ENCODE measurements around the gene KLHL6. TPM values are rescaled to one million over a fixed set of nuclear protein-coding genes. Genes with fewer than 3 reads are reported as not detected.

KLHL6 gene
- total and polyA plus RNA-seq, 2 of the 13 experiments (the other 11 are each of a cell fraction or from before 2014, with no cell fraction given) = not detected

DNA sequence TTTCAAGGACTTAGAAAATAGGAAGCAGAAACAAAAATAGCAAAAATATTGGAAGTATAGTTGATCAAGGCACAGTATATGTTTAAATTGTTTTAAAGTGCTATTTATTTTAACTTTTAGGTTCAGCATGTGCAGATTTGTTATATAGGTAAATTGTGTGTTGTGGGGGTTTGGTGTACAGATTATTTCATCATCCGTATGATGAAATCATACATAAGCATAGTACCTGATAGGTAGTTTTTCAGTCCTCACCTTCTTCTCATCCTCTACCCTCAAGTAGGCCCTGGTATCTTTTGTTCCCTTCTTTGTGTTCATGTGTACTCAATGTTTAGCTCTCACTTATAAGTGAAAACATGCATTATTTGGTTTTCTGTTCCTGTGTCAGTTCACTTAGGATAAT, 50.9 kb downstream of the KLHL6 start:
- no TSS peak for BruUV-seq (replicated peaks)
- TF ChIP-seq CEBPB (IDR thresholded peaks at IDR 0.05; ENCODE audit: borderline replicate concordance, low read depth, low read length) (peak; percentile 18; the same call in 1 of the 2 replicates), ONECUT2 (CRISPR knock-in tag; IDR thresholded peaks at IDR 0.05) (no peak), ZNF7 (CRISPR knock-in tag; IDR thresholded peaks at IDR 0.05) (no peak), ATF7 (IDR thresholded peaks at IDR 0.05) (peak; percentile 23; the same call in 1 of the 2 replicates), ATF7 (CRISPR knock-in tag; IDR thresholded peaks at IDR 0.05) (no peak), GATA4 (IDR thresholded peaks at IDR 0.05; ENCODE audit: borderline replicate concordance, low read depth) (no peak)
- H3K36me3 ChIP-seq (replicated peaks in 1 of 2; ENCODE audit: control insufficient read depth in 1 of 2, insufficient read depth in 2 of 2, low read length in 2 of 2) = no peaks in the 10 kb centered on the region
- no peaks in the 10 kb centered on the region for H3K79me2 ChIP-seq (ENCODE audit: insufficient read depth, low read length)
- no peak overlapping the region for H3K9ac ChIP-seq (ENCODE audit: insufficient read depth, low read depth, low read length)
- 11% methylated on average over 1 of the region's 1 CpG for WGBS (ENCODE audit: low lambda C conversion rate)
- no peaks in the 10 kb centered on the region for H4K20me1 ChIP-seq (ENCODE audit: insufficient read depth, low read length)
- ATAC-seq (no peak), FAIRE-seq (no peak), DNase-seq (ENCODE audit: low spot score) (no peak)
- in situ Hi-C loops (cut with HindIII; ENCODE audit: extremely low pct_ligation_motif_present, low pct_unique_long_range_greater_than_20kb) = no loop called here
- intact Hi-C loops (cut with micrococcal nuclease; ENCODE audit: unreplicated experiment) = no loop called here
- ChIA-PET POLR2A (no interaction called here), CTCF (ENCODE audit: low intra/inter-chr PET ratio, low total read pairs) (no interaction called here)
- no peak overlapping the region for H2AFZ ChIP-seq (ENCODE audit: low read length)
- H3K9me3 ChIP-seq (ENCODE audit: low read length) = no peaks in the 10 kb centered on the region
- H3K4me1 ChIP-seq (ENCODE audit: insufficient read depth, low read length) = peaks cover 8% of the 10 kb centered on the region
- H3K4me3 ChIP-seq (replicated peaks in 1 of 3; ENCODE audit: insufficient read depth in 1 of 3, low read depth in 2 of 3, low read length in 3 of 3) = no peak overlapping the region
- H3K4me2 ChIP-seq (ENCODE audit: low read depth, low read length) = no peak overlapping the region
- H3K27me3 ChIP-seq (ENCODE audit: control insufficient read depth in 1 of 2, insufficient read depth in 2 of 2, low read length in 2 of 2) = no peaks in the 10 kb centered on the region; a peak in 3 of 5 replicates
- no peak overlapping the region for H3K27ac ChIP-seq (ENCODE audit: extremely low read length, insufficient read depth, low read length)

DNA sequence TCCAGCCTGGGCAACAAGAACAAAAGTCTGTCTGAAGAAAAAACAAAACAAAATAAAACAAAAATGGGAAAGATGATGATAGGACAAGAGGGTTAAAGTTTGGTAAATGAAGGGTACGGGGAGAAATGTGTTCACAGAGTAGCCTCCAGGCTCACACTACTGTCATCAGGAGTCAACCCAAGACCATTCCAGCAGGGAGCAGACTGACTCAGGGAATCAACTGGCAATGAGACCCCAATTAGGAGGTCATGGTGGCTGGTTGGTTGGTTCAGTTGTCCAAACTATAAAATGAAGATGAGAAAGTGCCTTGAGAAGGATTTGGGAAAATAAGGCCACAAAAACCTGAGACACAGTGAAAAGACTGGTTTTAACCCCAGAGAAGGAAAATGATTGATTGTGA, 51.8 kb downstream of the KLHL6 start:
- DNase-seq (ENCODE audit: low spot score) (no peak), FAIRE-seq (no peak), ATAC-seq (peak; percentile 51; the same call in 2 of the 3 replicates)
- in situ Hi-C loops (cut with HindIII; ENCODE audit: extremely low pct_ligation_motif_present, low pct_unique_long_range_greater_than_20kb) = no loop called here
- no peaks in the 10 kb centered on the region for H3K36me3 ChIP-seq (replicated peaks in 1 of 2; ENCODE audit: control insufficient read depth in 1 of 2, insufficient read depth in 2 of 2, low read length in 2 of 2)
- H3K9me3 ChIP-seq (ENCODE audit: low read length) = no peaks in the 10 kb centered on the region
- no peaks in the 10 kb centered on the region for H3K79me2 ChIP-seq (ENCODE audit: insufficient read depth, low read length)
- no peak overlapping the region for H3K27ac ChIP-seq (ENCODE audit: extremely low read length, insufficient read depth, low read length)
- no TSS peak for BruUV-seq (replicated peaks)
- TF ChIP-seq EED (CRISPR knock-in tag; IDR thresholded peaks at IDR 0.05) (no peak), STAG1 (CRISPR knock-in tag; IDR thresholded peaks at IDR 0.05) (peak; percentile 48), HOXA7 (CRISPR knock-in tag; IDR thresholded peaks at IDR 0.05) (no peak), KMT2B (CRISPR knock-in tag; IDR thresholded peaks at IDR 0.05) (no peak)
- TF ChIP-seq, protein P1, sequence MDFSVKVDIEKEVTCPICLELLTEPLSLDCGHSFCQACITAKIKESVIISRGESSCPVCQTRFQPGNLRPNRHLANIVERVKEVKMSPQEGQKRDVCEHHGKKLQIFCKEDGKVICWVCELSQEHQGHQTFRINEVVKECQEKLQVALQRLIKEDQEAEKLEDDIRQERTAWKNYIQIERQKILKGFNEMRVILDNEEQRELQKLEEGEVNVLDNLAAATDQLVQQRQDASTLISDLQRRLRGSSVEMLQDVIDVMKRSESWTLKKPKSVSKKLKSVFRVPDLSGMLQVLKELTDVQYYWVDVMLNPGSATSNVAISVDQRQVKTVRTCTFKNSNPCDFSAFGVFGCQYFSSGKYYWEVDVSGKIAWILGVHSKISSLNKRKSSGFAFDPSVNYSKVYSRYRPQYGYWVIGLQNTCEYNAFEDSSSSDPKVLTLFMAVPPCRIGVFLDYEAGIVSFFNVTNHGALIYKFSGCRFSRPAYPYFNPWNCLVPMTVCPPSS (IDR thresholded peaks at IDR 0.05) = no peak
- TF ChIP-seq, protein P2, sequence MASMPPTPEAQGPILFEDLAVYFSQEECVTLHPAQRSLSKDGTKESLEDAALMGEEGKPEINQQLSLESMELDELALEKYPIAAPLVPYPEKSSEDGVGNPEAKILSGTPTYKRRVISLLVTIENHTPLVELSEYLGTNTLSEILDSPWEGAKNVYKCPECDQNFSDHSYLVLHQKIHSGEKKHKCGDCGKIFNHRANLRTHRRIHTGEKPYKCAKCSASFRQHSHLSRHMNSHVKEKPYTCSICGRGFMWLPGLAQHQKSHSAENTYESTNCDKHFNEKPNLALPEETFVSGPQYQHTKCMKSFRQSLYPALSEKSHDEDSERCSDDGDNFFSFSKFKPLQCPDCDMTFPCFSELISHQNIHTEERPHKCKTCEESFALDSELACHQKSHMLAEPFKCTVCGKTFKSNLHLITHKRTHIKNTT (CRISPR knock-in tag; IDR thresholded peaks at IDR 0.05) = no peak
- TF ChIP-seq, protein P3, sequence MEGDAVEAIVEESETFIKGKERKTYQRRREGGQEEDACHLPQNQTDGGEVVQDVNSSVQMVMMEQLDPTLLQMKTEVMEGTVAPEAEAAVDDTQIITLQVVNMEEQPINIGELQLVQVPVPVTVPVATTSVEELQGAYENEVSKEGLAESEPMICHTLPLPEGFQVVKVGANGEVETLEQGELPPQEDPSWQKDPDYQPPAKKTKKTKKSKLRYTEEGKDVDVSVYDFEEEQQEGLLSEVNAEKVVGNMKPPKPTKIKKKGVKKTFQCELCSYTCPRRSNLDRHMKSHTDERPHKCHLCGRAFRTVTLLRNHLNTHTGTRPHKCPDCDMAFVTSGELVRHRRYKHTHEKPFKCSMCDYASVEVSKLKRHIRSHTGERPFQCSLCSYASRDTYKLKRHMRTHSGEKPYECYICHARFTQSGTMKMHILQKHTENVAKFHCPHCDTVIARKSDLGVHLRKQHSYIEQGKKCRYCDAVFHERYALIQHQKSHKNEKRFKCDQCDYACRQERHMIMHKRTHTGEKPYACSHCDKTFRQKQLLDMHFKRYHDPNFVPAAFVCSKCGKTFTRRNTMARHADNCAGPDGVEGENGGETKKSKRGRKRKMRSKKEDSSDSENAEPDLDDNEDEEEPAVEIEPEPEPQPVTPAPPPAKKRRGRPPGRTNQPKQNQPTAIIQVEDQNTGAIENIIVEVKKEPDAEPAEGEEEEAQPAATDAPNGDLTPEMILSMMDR (CRISPR knock-in tag; IDR thresholded peaks at IDR 0.05) = peak; percentile 51
- POLR2A ChIA-PET = no interaction called here
- H3K27me3 ChIP-seq (ENCODE audit: control insufficient read depth in 1 of 2, insufficient read depth in 2 of 2, low read length in 2 of 2) = no peaks in the 10 kb centered on the region; a peak in 3 of 5 replicates
- H3K4me2 ChIP-seq (ENCODE audit: low read depth, low read length) = no peak overlapping the region
- H3K9ac ChIP-seq (ENCODE audit: insufficient read depth, low read depth, low read length) = no peak overlapping the region
- WGBS (ENCODE audit: low lambda C conversion rate) = 10% methylated on average over 1 of the region's 1 CpG
- H4K20me1 ChIP-seq (ENCODE audit: insufficient read depth, low read length) = no peaks in the 10 kb centered on the region
- CTCF ChIA-PET (ENCODE audit: low intra/inter-chr PET ratio, low total read pairs) = no interaction called here
- H3K4me1 ChIP-seq (ENCODE audit: insufficient read depth, low read length) = peaks cover 17% of the 10 kb centered on the region
- no peak overlapping the region for H2AFZ ChIP-seq (ENCODE audit: low read length)
- H3K4me3 ChIP-seq (replicated peaks in 1 of 3; ENCODE audit: insufficient read depth in 1 of 3, low read depth in 2 of 3, low read length in 3 of 3) = no peak overlapping the region
- intact Hi-C loops (cut with micrococcal nuclease; ENCODE audit: unreplicated experiment) = no loop called here

Data from HepG2 (cell line).